A549 (cell line): ENCODE data around the gene SOCS7. TPM values are rescaled to one million over a fixed set of nuclear protein-coding genes. Genes with fewer than 3 reads are reported as not detected.

Experiments used
- ATAC-seq, 2 experiments: fragments of 200-7000 bp in 1 of 2; fragments of >200 bp in 1 of 2; cut with Nextera tagmentation in 1 of 2; cut with Tn5 transposase in 1 of 2; 3 replicates each; pipeline versions ENCODE4 v1.8.0 to v1.9.1; 2018 to 2020; ENCODE audit warnings: mild to moderate bottlenecking in 1 of 2, moderate library complexity in 1 of 2
- CTCF ChIA-PET: fragments of 300-600 bp; sonication (Branson Sonifier 250); formaldehyde crosslinking; extraction: SDS; loops from one replicate; lab custom pipeline; 2021; ENCODE audit warnings: antibody characterized with exemption, inconsistent platforms; lab: Yijun Ruan, JAX
- POLR2A ChIA-PET: fragments of 350-600 bp; formaldehyde crosslinking; extraction: SDS; loops from one replicate; lab custom pipeline; 2021; ENCODE audit warnings: antibody characterized with exemption, inconsistent platforms; lab: Yijun Ruan, JAX
- DNase-seq, 2 experiments: peaks; one replicate each; pipeline versions ENCODE4 v3.0.0 to v3.0.0-alpha.2; 2011 to 2016; ENCODE audit warnings: low read depth in 1 of 2, low spot score in 1 of 2
- FAIRE-seq: peaks from 2 replicates; lab custom pipeline; 2011; peaks lifted over from hg19 to GRCh38; lab: Jason Lieb, UNC
- H3K27ac ChIP-seq, 2 experiments: fragments of >200 bp; sonication (Bioruptor Twin); formaldehyde crosslinking; 3 replicates each; pipeline ENCODE4 v1.5.1; 2016 to 2017
- H3K4me1 ChIP-seq: fragments of >200 bp; sonication (Bioruptor Twin); formaldehyde crosslinking; 3 replicates; pipeline ENCODE4 v1.6.1; 2016
- H3K4me2 ChIP-seq: fragments of >200 bp; sonication (Bioruptor Twin); formaldehyde crosslinking; 3 replicates; pipeline ENCODE4 v1.6.1; 2016
- H3K4me3 ChIP-seq: fragments of >200 bp; sonication (Bioruptor Twin); formaldehyde crosslinking; 3 replicates; pipeline ENCODE4 v1.5.1; 2016
- H3K9me3 ChIP-seq: fragments of >200 bp; sonication (Bioruptor Twin); formaldehyde crosslinking; 3 replicates; pipeline ENCODE4 v1.6.1; 2016
- ATOH8 ChIP-seq: fragments of 250-450 bp; sonication (Bioruptor Pico); IDR thresholded peaks from 2 replicates; pipeline ENCODE4 v1.5.0; 2020; ENCODE audit warnings: low read depth, mild to moderate bottlenecking, moderate library complexity
- CEBPB ChIP-seq, 2 experiments: fragments of >200 bp in 1 of 2; sonication (Bioruptor Twin) in 1 of 2; formaldehyde crosslinking in 1 of 2; IDR thresholded peaks; 2 replicates each; pipeline ENCODE4 v1.6.1; 2012 to 2016
- CHD2 ChIP-seq: fragments of 150-350 bp; IDR thresholded peaks from 2 replicates; pipeline ENCODE4 v1.6.1; 2014; ENCODE audit warnings: low read length; ENCODE audit not compliant: partially characterized antibody
- CTCF ChIP-seq: fragments of >200 bp; sonication (Bioruptor Twin); formaldehyde crosslinking; IDR thresholded peaks from 3 replicates; pipeline ENCODE4 v1.5.1; 2016
- E2F6 ChIP-seq: IDR thresholded peaks from 2 replicates; pipeline ENCODE4 v1.6.1; 2012; ENCODE audit warnings: low read depth, borderline replicate concordance
- EHF ChIP-seq: fragments of 250-450 bp; sonication (Bioruptor Pico); IDR thresholded peaks from 2 replicates; pipeline ENCODE4 v1.5.0; 2020; ENCODE audit warnings: mild to moderate bottlenecking
- FOSL2 ChIP-seq, 2 experiments: fragments of 450-650 bp in 1 of 2; fragments of >200 bp in 1 of 2; sonication (Bioruptor Twin) in 1 of 2; formaldehyde crosslinking; IDR thresholded peaks; 2 replicates each; pipeline versions ENCODE4 v1.5.0 to v1.6.1; 2016 to 2020; ENCODE audit warnings: mild to moderate bottlenecking in 1 of 2, moderate library complexity in 1 of 2
- HES2 ChIP-seq: fragments of >200 bp; sonication (Bioruptor Twin); formaldehyde crosslinking; IDR thresholded peaks from 2 replicates; pipeline ENCODE4 v1.6.1; 2016
- HOXA7 ChIP-seq: fragments of 250-450 bp; sonication (Bioruptor Pico); IDR thresholded peaks from 2 replicates; pipeline ENCODE4 v1.5.0; 2020; ENCODE audit warnings: mild to moderate bottlenecking, moderate library complexity
- HOXB13 ChIP-seq: fragments of 250-450 bp; sonication (Bioruptor Pico); IDR thresholded peaks from 2 replicates; pipeline ENCODE4 v1.5.0; 2020; ENCODE audit warnings: low read depth, mild to moderate bottlenecking, moderate library complexity
- JUN ChIP-seq, 2 experiments: fragments of >200 bp; sonication (Bioruptor Twin); formaldehyde crosslinking; IDR thresholded peaks; 2 replicates in 1 of 2; 3 replicates in 1 of 2; pipeline ENCODE4 v1.6.1; 2016 to 2017
- JUNB ChIP-seq: fragments of >200 bp; sonication (Bioruptor Twin); formaldehyde crosslinking; IDR thresholded peaks from 2 replicates; pipeline ENCODE4 v1.6.1; 2016
- KDM1A ChIP-seq: fragments of 200-600 bp; sonication (generic); IDR thresholded peaks from 2 replicates; pipeline ENCODE4 v1.6.1; 2016; ENCODE audit warnings: low read depth, mild to moderate bottlenecking
- KDM5A ChIP-seq: fragments of 200-600 bp; sonication (generic); IDR thresholded peaks from 2 replicates; pipeline ENCODE4 v1.6.1; 2016; ENCODE audit warnings: antibody characterized with exemption, mild to moderate bottlenecking
- MAFK ChIP-seq: fragments of 450-650 bp; IDR thresholded peaks from 2 replicates; pipeline ENCODE4 v1.6.1; 2014; ENCODE audit not compliant: partially characterized antibody
- MAX ChIP-seq: IDR thresholded peaks from 2 replicates; pipeline ENCODE4 v1.6.1; 2012
- MAZ ChIP-seq: fragments of 150-350 bp; IDR thresholded peaks from 2 replicates; pipeline ENCODE4 v1.6.1; 2014; ENCODE audit warnings: antibody characterized with exemption, low read depth, low read length, borderline replicate concordance
- MYC ChIP-seq: IDR thresholded peaks from 2 replicates; pipeline ENCODE4 v1.6.1; 2012; ENCODE audit warnings: mild to moderate bottlenecking, inconsistent platforms, low read length, improper control_type of control experiment, borderline replicate concordance
- NFE2L2 ChIP-seq: fragments of 150-350 bp; conservative IDR thresholded peaks from 2 replicates; pipeline ENCODE4 v1.6.1; 2014; ENCODE audit warnings: low read length
- RARB ChIP-seq: fragments of 250-450 bp; sonication (Bioruptor Pico); IDR thresholded peaks from 2 replicates; pipeline ENCODE4 v1.8.0; 2021; ENCODE audit warnings: mild to moderate bottlenecking, moderate library complexity
- RCOR1 ChIP-seq: fragments of 150-350 bp; IDR thresholded peaks from 2 replicates; pipeline ENCODE4 v1.6.1; 2014; ENCODE audit warnings: antibody characterized with exemption, low read length, low read depth
- SMC3 ChIP-seq: fragments of >200 bp; sonication (Bioruptor Twin); formaldehyde crosslinking; IDR thresholded peaks from 3 replicates; pipeline ENCODE4 v1.6.1; 2018; ENCODE audit warnings: inconsistent platforms
- TFCP2L1 ChIP-seq: fragments of 250-450 bp; sonication (Bioruptor Pico); IDR thresholded peaks from 2 replicates; pipeline ENCODE4 v1.5.0; 2021; ENCODE audit warnings: mild to moderate bottlenecking
- TP53 ChIP-seq: fragments of 250-450 bp; sonication (Bioruptor Pico); IDR thresholded peaks from 2 replicates; pipeline ENCODE4 v1.5.0; 2021; ENCODE audit warnings: mild to moderate bottlenecking, moderate library complexity
- ZFP36 ChIP-seq: fragments of 450-650 bp; IDR thresholded peaks from 2 replicates; pipeline ENCODE4 v1.6.1; 2014; ENCODE audit warnings: borderline replicate concordance; ENCODE audit not compliant: partially characterized antibody
- ZSCAN20 ChIP-seq: fragments of 250-450 bp; sonication (Bioruptor Pico); IDR thresholded peaks from 2 replicates; pipeline ENCODE4 v1.8.0; 2022; ENCODE audit warnings: mild to moderate bottlenecking, moderate library complexity
- WGBS: methylation state at CpG from one replicate; pipeline ENCODE4 v1.1.6; 2017; ENCODE audit errors: missing lambda C conversion rate; 5-methylcytosine and 5-hydroxymethylcytosine counted together
- polyA plus RNA-seq, 4 experiments: library from polyadenylated mRNA; depleted of rRNA in 3 of 4; stranded (reverse); fragments of >200 nt; fragmentation: RNase III in 1 of 4; extraction: RNeasy Plus Mini Kit Qiagen cat#74134 plus additional on column Dnase treatment in 1 of 4; gene quantifications; 2 replicates in 3 of 4; 3 replicates in 1 of 4; pipeline ENCODE4 v1.2.3, GENCODE V29; 2011 to 2017

The SOCS7 gene
- polyA plus RNA-seq, 2 of the 4 experiments (the other 2 are of a cell fraction) = 14.4 to 20.6 TPM

- 62% methylated on average over 3 of the region's 3 CpGs for WGBS
- no peak for FAIRE-seq
- DNase-seq = no peak
- TF ChIP-seq SMC3 (no peak), MAFK (no peak), CHD2 (no peak), KDM1A (no peak), JUN (IDR thresholded peaks at IDR 0.05) (no peak), TFCP2L1 (CRISPR knock-in tag) (no peak), ATOH8 (no peak)
- no peak for ATAC-seq
- Histone ChIP-seq H3K27ac (no peak overlapping the region), H3K4me3 (no peak overlapping the region), H3K4me2 (no peak overlapping the region), H3K4me1 (peaks cover 4% of the 10 kb centered on the region; the same call in 1 of the 3 replicates), H3K9me3 (no peaks in the 10 kb centered on the region)
- CTCF ChIA-PET = interaction anchor here (0.6 to 30.7 kb wide), 4 partner anchors 10 to 99 kb away, joined by 3 to 675 read pairs (median 4); partner anchors contain the start of genes GPR179 and SOCS7
- POLR2A ChIA-PET = no interaction called here
Measured at GRCh38 chr17:38315497-38315896, 36.1 kb upstream of the SOCS7 start.

- ATAC-seq = no peak
- ChIA-PET POLR2A (no interaction called here), CTCF (interaction anchor here (0.8 to 30.7 kb wide), 2 partner anchors 9 to 26 kb away, joined by 3 to 675 read pairs; partner anchors contain the start of genes GPR179 and SOCS7)
- WGBS = 87% methylated on average over 3 of the region's 3 CpGs
- H3K4me3 ChIP-seq = no peak overlapping the region
- peak overlapping the region in 1 of 2 experiments; percentile 44; a peak in 3 of 6 replicates for H3K27ac ChIP-seq
- no peaks in the 10 kb centered on the region for H3K9me3 ChIP-seq
- no peak for TF ChIP-seq ZSCAN20 (CRISPR knock-in tag)
- no peak for TF ChIP-seq KDM5A
- TF ChIP-seq JUNB = no peak
- TF ChIP-seq CTCF = no peak
- no peak for TF ChIP-seq RARB (CRISPR knock-in tag)
- TF ChIP-seq EHF (CRISPR knock-in tag) = no peak
- no peak for TF ChIP-seq NFE2L2
- no peak for TF ChIP-seq ZFP36
- TF ChIP-seq RCOR1 = no peak
- TF ChIP-seq HOXB13 (CRISPR knock-in tag) = no peak
- TF ChIP-seq HES2 = no peak
- no peak for TF ChIP-seq MAZ
- TF ChIP-seq HOXA7 (CRISPR knock-in tag) = no peak
- TF ChIP-seq TP53 (CRISPR knock-in tag) = no peak
- H3K4me2 ChIP-seq = no peak overlapping the region
- DNase-seq = no peak
- no peak for FAIRE-seq
- peaks cover 4% of the 10 kb centered on the region; the same call in 1 of the 3 replicates for H3K4me1 ChIP-seq
Measured at GRCh38 chr17:38317081-38317480, 34.6 kb upstream of the SOCS7 start.

GRCh38 chr17:38320482-38320881 is 31.2 kb upstream of the SOCS7 start:
- WGBS = 91% methylated on average over 10 of the region's 10 CpGs
- no peak for DNase-seq
- POLR2A ChIA-PET = interaction anchor here (0.5 kb wide), 1 partner anchor 624 kb away, joined by 3 read pairs; no protein-coding TSS in a partner anchor
- Histone ChIP-seq H3K27ac (no peak overlapping the region), H3K9me3 (no peaks in the 10 kb centered on the region), H3K4me3 (no peak overlapping the region), H3K4me1 (peaks cover 7% of the 10 kb centered on the region; the same call in 1 of the 3 replicates), H3K4me2 (no peak overlapping the region)
- no peak for FAIRE-seq
- ATAC-seq = no peak
- CTCF ChIA-PET = interaction anchor here (30.7 kb wide), 1 partner anchor 23 kb away, joined by 675 read pairs; the partner anchor contains the start of genes GPR179 and SOCS7
- TF ChIP-seq CEBPB (IDR thresholded peaks at IDR 0.05) = no peak
- no peak for TF ChIP-seq E2F6
- no peak for TF ChIP-seq MYC
- TF ChIP-seq FOSL2 (IDR thresholded peaks at IDR 0.05) = no peak
- TF ChIP-seq FOSL2 (CRISPR knock-in tag; IDR thresholded peaks at IDR 0.05) = no peak
- no peak for TF ChIP-seq MAX
- TF ChIP-seq RCOR1 = no peak
- no peak for TF ChIP-seq KDM5A
- TF ChIP-seq CTCF = no peak
- TF ChIP-seq EHF (CRISPR knock-in tag) = no peak
